GM21381 (cell line): Measurements from ENCODE around the gene LSR.
A peak's percentile ranks its signal among the peaks of the same experiment; 100 is the strongest.

Experiments used
- ATAC-seq: cut with Tn5 transposase; IDR thresholded peaks from one replicate; pipeline ENCODE4 v1.9.1; 2021; ENCODE audit warnings: mild to moderate bottlenecking, moderate library complexity; ENCODE audit not compliant: unreplicated experiment

LSR gene

DNA sequence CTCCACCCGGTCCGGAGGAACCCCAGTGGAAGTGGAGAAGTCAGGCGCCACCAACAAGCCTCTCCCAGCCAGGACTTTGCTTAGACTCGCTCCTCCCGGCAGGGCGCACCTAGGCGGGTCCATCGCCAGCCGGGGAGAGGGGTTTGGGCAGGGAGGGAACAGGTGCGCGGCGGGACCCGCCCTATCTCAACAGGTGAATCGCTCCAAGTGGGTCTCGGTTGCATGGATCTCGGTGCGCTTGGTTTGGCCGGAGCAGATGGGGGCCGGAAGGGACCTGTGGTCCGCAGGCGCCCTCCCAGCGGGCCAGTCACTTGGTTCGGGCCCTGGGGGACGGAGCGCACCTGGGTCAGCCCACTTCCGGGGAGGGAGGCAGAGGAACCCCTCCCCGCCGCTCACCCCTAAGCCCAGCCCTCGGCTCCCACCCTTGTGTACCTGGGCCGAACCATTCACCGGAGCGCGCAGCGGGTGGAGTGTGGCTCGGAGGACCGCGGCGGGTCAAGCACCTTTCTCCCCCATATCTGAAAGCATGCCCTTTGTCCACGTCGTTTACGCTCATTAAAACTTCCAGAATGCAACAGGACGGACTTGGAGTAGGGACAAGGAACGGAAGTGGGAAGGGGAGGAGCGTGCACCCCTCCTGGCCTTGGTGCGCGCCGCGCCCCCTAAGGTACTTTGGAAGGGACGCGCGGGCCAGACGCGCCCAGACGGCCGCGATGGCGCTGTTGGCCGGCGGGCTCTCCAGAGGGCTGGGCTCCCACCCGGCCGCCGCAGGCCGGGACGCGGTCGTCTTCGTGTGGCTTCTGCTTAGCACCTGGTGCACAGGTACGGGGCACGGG, at the start of gene LSR:
LSR (plus strand) TSS at position 693 of the 836 bp plus-strand sequence; CDS start at position 714, 21 bp downstream.
- ATAC-seq, result peak; percentile 78

- ATAC-seq, result no peak
Observed at GRCh38 chr19:35199481-35199880, 49.3 kb upstream of the LSR start.

- no peak for ATAC-seq
Observed at GRCh38 chr19:35202722-35203688, 45.8 kb upstream of the LSR start.

- ATAC-seq, result peak; percentile 71
Observed at GRCh38 chr19:35204799-35205732, 43.7 kb upstream of the LSR start.

DNA sequence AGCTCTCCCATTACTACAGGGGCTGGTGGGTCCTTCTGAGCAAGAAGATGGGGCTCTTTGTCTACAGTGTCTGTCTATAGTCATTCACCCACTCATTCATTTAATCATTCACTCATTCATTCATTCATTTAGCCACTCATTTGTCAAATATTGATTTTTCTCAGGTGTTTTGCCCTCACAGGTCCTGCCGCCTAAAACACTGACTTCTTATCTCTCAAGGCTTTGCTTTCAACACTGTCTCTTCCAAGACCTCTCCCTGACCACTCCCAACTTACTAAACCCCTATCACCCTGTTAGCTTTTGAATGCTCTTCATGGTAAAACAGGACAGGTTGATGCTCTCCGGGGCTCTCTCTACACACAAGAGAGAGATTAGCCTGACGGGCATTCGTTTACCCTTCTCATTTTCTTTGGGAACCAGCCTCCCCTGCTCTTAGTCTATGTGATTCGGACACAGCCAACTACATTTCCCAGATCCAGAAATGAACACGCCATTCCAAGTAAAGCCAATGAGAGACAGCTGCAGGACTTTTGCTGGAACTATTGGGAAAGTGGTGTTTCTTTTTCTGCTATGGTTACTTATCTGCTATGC, 43.0 kb upstream of the LSR start:
- ATAC-seq, result peak; percentile 13

DNA sequence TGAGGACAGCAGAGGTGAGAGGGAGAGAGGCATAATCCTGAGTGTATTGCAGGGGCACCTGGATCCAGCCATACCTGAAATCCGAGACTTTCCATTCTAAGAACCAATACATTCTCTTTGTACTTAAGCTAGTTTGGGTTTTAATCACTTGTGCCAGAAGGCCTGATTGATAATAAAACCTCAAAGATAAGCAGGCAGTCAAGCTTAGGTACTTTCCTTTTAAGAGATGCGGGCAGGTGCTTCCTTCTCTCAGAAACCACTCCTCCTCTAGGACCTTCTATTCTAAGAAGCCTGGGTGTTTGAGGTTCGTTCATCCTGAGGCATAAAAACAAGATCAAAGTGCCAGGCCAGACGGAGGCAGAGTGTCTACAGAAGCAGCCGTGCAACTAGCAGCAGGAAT, 42.4 kb upstream of the LSR start:
- no peak for ATAC-seq

DNA sequence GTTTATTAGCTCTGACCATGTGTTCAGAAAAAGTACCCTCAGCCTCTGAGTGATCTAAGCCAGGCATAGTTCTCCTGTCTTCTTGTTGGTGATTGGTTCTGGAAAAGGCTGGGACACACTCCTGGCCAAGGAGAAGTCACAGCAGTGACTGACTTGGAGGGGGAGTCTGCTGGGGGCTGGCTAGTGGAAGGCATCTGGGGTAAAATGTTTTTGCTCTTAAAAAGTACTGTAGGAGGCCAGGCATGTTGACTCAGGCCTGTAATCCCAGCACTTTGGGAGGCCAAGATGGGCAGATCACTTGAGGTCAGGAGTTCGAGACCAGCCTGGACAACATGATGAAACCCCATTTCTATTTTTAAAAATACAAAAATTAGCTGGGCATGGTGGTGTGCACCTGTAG, 41.9 kb upstream of the LSR start:
- ATAC-seq, result no peak

DNA sequence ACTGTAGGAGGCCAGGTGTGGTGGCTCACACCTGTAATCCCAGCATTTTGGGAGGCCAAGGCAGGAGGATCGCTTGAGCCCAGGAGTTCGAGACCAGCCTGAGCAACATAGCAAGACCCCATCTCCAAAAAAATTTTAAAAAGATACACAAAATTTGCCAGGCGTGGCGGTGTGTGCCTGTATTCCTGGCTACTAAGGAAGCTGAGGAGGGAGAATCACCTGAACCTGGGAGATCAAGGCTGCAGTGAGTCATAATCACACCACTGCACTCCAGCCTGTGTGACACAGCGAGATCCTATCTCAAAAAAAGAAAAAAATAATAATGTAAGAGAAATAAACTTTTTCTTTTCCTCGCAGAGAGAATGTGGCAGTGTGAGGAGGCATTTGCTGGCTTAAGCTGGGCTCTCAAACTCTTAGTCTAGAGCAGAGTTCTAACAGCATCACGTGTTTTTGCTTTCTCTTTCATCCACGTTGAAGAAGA, 41.4 kb upstream of the LSR start:
- no peak for ATAC-seq

DNA sequence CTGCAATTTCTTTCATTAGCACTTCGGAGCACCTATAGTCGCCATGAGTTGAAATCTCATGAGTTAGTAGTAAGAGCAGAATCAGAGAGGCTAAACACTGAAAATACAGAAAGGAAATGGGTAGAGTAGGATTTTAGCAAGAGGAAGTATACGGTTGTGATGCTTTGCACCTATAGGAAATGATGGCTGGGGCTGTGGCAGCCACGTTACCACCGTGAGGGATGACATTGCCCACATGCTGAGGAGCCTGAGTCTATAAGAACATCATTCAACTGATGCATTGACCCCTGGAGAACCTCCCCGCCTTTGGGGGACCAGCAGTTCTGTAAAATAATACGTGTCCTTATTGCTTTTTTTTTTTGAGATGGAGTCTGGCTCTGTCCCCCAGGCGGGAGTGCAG, 40.7 kb upstream of the LSR start:
- ATAC-seq, result no peak

- no peak for ATAC-seq
Observed at GRCh38 chr19:35209646-35210045, 39.2 kb upstream of the LSR start.

DNA sequence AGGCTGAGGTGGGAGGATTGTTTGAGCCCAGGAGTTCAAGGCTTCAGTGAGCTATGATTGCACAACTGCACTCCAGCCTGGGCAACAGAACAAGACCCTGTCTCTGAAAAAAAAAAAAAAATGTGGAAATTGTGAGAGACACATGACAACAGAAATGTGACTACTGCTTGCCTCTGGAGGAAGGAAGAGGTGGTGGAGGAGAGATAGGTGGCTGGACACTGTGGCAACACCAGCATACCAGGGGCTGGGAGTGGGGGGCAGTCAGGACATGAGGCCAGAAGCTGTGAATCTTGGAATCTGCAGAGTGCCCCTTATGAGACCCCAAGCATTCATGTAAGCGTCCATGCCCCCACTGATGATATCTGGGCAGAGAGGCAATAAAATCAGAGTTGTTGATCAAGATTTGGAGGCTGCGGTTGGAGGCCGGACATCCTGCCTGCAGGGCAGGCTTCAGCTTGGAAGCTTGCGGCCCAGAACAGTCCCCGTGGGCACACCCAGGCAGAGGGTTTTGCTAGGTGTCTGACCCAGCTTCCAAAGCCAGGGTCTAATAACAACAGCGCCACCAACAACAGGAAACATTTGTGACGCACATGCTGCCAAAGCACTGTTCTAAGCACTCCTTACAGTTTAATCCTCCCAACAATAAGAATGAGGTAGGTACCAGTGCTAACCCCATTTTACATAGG, 37.1 kb upstream of the LSR start:
- ATAC-seq, result no peak

- ATAC-seq, result no peak
Observed at GRCh38 chr19:35212241-35212640, 36.6 kb upstream of the LSR start.

- ATAC-seq, result peak; percentile 70
Observed at GRCh38 chr19:35213663-35214632, 34.9 kb upstream of the LSR start.

GRCh38 chr19:35214766-35215422, 33.9 kb upstream of the LSR start:
- no peak for ATAC-seq

- no peak for ATAC-seq
Observed at GRCh38 chr19:35216016-35216832, 32.6 kb upstream of the LSR start.

DNA sequence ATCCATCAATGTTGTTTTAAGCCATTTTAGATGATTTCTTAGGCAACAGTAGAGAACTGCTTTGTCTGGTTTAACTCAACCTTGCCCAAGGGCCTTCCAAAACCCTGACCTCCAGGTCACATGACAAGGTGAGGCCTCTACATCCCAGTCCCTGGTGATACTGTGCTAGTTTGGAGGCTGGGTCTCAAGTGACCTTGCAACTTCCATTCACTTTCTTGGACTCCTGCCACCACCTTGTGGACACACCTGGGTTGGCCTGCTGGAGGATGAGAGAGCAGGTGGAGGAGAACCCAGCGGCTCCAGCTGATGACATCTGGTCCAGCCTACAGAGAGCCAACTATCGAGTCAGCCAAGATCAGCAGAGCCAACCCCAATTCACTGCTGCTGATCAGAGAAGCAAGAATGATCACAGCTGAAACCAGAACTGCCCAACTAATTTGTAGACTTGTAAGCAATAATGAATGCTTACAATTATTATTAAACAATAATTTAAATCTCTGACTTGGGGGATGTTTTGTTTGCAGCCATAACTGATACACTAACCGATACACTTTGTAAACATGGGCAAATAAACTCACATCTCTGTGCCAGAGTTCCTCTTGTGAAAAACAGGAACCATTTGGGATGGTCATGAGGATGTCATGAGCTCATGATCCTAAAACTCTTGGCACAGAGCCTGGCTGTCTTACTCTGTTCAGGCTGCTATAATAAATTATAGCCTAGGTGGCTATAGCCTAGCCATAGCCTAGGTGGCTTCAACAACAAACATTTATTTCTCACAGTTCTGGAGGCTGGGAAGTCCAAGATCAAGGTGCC, 31.8 kb upstream of the LSR start:
- ATAC-seq, result no peak
